ENCODE results near the gene HPS3. TPM values are rescaled to one million over a fixed set of nuclear protein-coding genes. Genes with fewer than 3 reads are reported as not detected.
"Not testable (repeated sequence)": the region's sequence is repeated elsewhere in the genome, so short reads cannot be mapped to it uniquely, and the experiment has no call there.

HPS3 gene
- total RNA-seq, 2 experiments from 2014 or later = 26.8 to 29.0 TPM

DNA sequence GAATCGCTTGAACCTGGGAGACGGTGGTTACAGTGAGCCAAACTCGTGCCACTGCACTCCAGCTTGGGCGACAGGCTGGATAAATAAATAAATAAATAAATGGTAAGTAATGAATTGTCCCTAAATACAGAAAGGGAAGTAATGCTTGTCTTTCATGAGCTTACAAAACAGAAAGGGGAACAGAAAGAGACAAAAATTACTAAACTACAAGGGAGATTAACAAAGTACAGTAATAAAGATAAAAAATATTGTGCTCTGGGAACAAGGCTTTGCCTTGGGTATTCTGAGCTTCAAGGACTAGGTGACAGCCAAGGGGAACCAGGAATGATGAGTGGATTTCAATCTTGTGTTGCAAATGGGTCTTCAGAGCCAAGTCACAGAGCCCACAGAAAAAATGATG, 34.0 kb upstream of the HPS3 start:
- CTCF ChIA-PET = interaction anchor here (1.3 kb wide), 1 partner anchor 140 kb away, joined by 4 read pairs; no protein-coding TSS in a partner anchor
- Mint-ChIP-seq H3K9me3 (ENCODE audit: insufficient read depth) (no peaks in the 10 kb centered on the region), H3K27ac (no peak overlapping the region), H3K36me3 (ENCODE audit: low read depth) (no peaks in the 10 kb centered on the region), H3K4me1 (ENCODE audit: low read depth) (no peaks in the 10 kb centered on the region), H3K4me3 (no peak overlapping the region), H3K27me3 (ENCODE audit: low read depth) (peaks cover 7% of the 10 kb centered on the region)
- no peak for ATAC-seq
- POLR2A ChIA-PET = no interaction called here
- DNase-seq = no peak

DNA sequence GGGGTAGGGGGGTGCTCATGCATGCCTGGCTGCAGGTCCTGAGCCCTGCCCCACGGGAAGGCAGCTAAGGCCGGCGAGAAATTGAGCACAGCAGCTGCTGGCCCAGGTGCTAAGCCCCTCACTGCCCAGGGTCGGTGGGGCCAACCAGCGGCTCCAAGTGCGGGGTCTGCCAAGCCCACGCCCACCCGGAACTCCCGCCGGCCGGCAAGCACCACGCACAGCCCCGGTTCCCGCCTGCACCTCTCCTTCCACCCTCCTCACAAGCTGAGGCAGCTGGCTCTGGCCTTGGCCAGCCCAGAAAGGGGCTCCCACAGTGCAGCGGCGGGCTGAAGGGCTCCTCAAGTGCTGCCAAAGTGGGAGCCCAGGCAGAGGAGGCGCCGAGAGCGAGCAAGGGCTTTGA, 31.5 kb upstream of the HPS3 start:
- H3K9me3 Mint-ChIP-seq (ENCODE audit: insufficient read depth); ATAC-seq; H3K27ac Mint-ChIP-seq; POLR2A ChIA-PET; H3K36me3 Mint-ChIP-seq (ENCODE audit: low read depth); H3K4me3 Mint-ChIP-seq; CTCF ChIA-PET; DNase-seq; H3K4me1 Mint-ChIP-seq (ENCODE audit: low read depth): not testable (repeated sequence)
- H3K27me3 Mint-ChIP-seq (ENCODE audit: low read depth) = peaks cover 16% of the 10 kb centered on the region

DNA sequence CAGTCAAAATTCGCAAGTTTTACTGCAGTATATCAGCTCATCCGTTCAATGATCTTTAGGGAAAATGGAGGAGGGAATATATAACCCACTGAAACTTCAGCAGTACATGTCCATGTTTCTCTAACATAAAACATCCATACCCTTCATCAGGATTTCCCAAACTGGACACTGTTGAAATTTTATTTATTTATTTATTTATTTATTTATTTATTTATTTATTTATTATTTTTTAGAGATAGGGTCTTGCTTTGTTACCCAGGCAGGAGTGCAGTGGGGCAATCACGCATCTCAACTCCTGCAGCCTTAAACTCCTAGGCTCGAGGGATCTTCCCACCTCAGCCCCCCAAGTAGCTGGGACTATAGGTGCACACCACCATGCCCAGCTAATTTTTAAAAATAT, 28.3 kb upstream of the HPS3 start:
- DNase-seq = no peak
- POLR2A ChIA-PET = no interaction called here

DNA sequence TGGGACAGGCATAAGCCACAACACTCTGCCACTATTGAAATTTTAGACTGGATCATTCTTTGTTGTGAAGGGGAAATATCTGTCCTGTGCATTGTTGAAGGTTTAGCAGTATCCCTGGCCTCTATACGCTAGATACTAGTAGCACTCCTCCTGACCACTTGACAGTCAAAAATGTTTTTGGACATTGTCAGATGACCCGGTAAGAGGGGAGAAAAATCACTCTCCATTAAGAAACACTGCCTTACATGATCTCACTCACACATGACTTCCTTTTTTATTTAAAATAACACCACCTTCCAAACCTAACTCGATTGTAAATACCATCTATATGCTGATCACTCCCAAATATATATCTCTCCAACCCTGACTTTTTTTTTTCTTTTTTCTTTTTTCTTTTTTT, 27.8 kb upstream of the HPS3 start:
- ChIA-PET POLR2A (no interaction called here), CTCF (interaction anchor here (1.0 kb wide), 1 partner anchor 27 kb away, joined by 3 read pairs; no protein-coding TSS in a partner anchor)
- peaks cover 21% of the 10 kb centered on the region for H3K27me3 Mint-ChIP-seq (ENCODE audit: low read depth)
- no peak overlapping the region for H3K4me3 Mint-ChIP-seq
- H3K4me1 Mint-ChIP-seq (ENCODE audit: low read depth) = no peaks in the 10 kb centered on the region
- H3K27ac Mint-ChIP-seq = no peak overlapping the region
- H3K36me3 Mint-ChIP-seq (ENCODE audit: low read depth) = no peaks in the 10 kb centered on the region
- DNase-seq = no peak
- H3K9me3 Mint-ChIP-seq (ENCODE audit: insufficient read depth) = peaks cover 8% of the 10 kb centered on the region
- no peak for ATAC-seq

More for the DNA sequence above, 28.3 kb upstream of the HPS3 start:
- Mint-ChIP-seq H3K4me3 (no peak overlapping the region), H3K9me3 (ENCODE audit: insufficient read depth) (peaks cover 3% of the 10 kb centered on the region), H3K27ac (no peak overlapping the region), H3K36me3 (ENCODE audit: low read depth) (no peaks in the 10 kb centered on the region), H3K4me1 (ENCODE audit: low read depth) (no peaks in the 10 kb centered on the region), H3K27me3 (ENCODE audit: low read depth) (peaks cover 16% of the 10 kb centered on the region)
- ATAC-seq = no peak
- CTCF ChIA-PET = interaction anchor here (0.9 to 1.6 kb wide), 3 partner anchors 19 to 146 kb away, joined by 3 to 5 read pairs (median 3); no protein-coding TSS in a partner anchor

DNA sequence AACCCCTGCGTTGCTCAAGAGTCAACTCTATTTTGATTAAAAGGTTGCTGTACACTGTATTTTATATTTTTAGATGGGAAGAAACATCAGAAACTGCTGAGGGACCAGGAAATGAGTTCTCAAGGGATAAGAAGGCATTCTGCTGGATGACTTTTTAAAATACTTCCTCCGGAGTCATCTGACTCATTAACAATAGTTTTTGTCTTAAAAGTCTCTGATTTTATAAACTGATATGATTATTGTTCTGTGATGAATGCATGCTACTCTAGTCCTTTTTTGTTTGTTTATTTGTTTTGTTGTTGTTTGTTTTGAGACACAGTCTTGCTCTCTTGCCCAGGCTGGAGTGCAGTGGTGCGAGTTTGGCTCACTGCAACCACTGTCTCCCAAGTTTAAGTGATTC, 25.0 kb upstream of the HPS3 start:
- H3K27me3 Mint-ChIP-seq (ENCODE audit: low read depth) = peaks cover 21% of the 10 kb centered on the region
- no peak for DNase-seq
- ATAC-seq = no peak
- H3K4me3 Mint-ChIP-seq = no peak overlapping the region
- CTCF ChIA-PET = no interaction called here
- no peaks in the 10 kb centered on the region for H3K36me3 Mint-ChIP-seq (ENCODE audit: low read depth)
- H3K27ac Mint-ChIP-seq = no peak overlapping the region
- POLR2A ChIA-PET = no interaction called here
- H3K4me1 Mint-ChIP-seq (ENCODE audit: low read depth) = no peaks in the 10 kb centered on the region
- peaks cover 8% of the 10 kb centered on the region for H3K9me3 Mint-ChIP-seq (ENCODE audit: insufficient read depth)

DNA sequence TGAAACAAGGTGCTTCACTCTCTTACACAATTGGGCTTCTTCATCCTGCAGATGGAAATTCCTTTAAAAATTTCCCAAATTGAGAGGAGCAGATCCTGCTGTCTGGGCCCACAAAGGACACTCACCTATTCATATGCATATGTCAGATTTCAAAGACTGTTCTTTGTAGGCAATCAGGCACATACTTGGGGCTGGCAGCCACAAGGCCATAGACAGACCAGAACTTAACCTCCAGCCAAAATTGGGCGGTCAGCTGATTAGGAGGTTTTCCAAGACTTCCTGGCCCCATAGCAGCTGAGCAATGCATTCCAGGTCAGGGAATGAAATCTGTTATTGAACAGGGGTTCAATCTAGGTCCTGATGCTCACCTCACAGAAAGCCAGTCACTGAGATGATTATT, 15.0 kb upstream of the HPS3 start:
- ATAC-seq (no peak), DNase-seq (no peak)
- no peaks in the 10 kb centered on the region for H3K27me3 Mint-ChIP-seq (ENCODE audit: low read depth)
- no peak overlapping the region for H3K27ac Mint-ChIP-seq
- no peaks in the 10 kb centered on the region for H3K36me3 Mint-ChIP-seq (ENCODE audit: low read depth)
- H3K9me3 Mint-ChIP-seq (ENCODE audit: insufficient read depth) = peaks cover 6% of the 10 kb centered on the region
- ChIA-PET POLR2A (no interaction called here), CTCF (interaction anchor here (1.5 kb wide), 1 partner anchor 159 kb away, joined by 5 read pairs; no protein-coding TSS in a partner anchor)
- H3K4me3 Mint-ChIP-seq = no peak overlapping the region
- no peaks in the 10 kb centered on the region for H3K4me1 Mint-ChIP-seq (ENCODE audit: low read depth)

DNA sequence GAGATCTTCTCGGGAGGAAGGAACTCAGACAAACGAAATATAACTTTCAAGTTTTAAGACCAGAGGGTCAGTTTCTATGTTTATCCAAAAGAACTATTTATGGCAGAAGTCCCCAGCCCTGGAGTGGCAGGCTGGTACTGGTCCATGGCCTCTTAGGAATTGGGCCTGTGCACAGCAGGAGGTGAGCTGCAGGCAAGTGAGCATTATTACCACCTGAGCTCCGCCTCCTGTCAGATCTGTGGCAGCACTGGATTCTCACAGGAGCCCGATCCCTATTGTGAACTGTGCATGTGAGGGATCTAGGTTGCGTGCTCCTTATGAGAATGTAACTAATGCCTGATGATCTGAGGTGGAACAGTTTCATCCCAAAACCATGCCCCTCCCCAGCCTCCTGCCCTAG, 14.3 kb upstream of the HPS3 start:
- Mint-ChIP-seq H3K4me3 (no peak overlapping the region), H3K27ac (no peak overlapping the region), H3K27me3 (ENCODE audit: low read depth) (no peaks in the 10 kb centered on the region), H3K9me3 (ENCODE audit: insufficient read depth) (peaks cover 5% of the 10 kb centered on the region), H3K4me1 (ENCODE audit: low read depth) (no peaks in the 10 kb centered on the region), H3K36me3 (ENCODE audit: low read depth) (no peaks in the 10 kb centered on the region)
- ChIA-PET POLR2A (no interaction called here), CTCF (interaction anchor here (1.5 kb wide), 1 partner anchor 160 kb away, joined by 5 read pairs; no protein-coding TSS in a partner anchor)
- DNase-seq (no peak), ATAC-seq (no peak)

DNA sequence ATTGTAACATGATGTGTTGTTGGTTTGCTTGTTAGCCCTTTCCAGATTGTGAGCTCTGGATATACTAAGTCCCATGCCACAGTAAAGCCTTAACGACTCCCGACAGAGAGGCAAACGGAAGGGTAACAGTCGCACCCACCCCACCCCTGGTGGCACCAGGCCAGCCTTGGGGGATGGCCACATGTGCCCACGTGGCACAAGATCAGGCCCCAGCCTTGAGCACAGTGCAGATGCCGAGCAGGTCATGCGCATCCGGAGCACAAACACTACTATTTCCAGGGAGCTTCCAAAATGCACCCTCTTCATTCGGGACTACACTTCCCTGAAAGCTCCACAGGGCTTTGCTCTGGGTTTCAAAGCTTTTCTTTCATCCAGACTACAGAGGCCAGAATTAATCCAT, 10.7 kb upstream of the HPS3 start:
- no peaks in the 10 kb centered on the region for H3K9me3 Mint-ChIP-seq (ENCODE audit: insufficient read depth)
- POLR2A ChIA-PET = no interaction called here
- no peak overlapping the region for H3K27ac Mint-ChIP-seq
- CTCF ChIA-PET = interaction anchor here (3.2 to 5.9 kb wide), 4 partner anchors 155 to 173 kb away, joined by 11 to 113 read pairs (median 46); no protein-coding TSS in a partner anchor
- ATAC-seq = no peak
- no peak for DNase-seq
- H3K4me1 Mint-ChIP-seq (ENCODE audit: low read depth) = no peaks in the 10 kb centered on the region
- no peak overlapping the region for H3K4me3 Mint-ChIP-seq
- no peaks in the 10 kb centered on the region for H3K36me3 Mint-ChIP-seq (ENCODE audit: low read depth)
- H3K27me3 Mint-ChIP-seq (ENCODE audit: low read depth) = no peaks in the 10 kb centered on the region

DNA sequence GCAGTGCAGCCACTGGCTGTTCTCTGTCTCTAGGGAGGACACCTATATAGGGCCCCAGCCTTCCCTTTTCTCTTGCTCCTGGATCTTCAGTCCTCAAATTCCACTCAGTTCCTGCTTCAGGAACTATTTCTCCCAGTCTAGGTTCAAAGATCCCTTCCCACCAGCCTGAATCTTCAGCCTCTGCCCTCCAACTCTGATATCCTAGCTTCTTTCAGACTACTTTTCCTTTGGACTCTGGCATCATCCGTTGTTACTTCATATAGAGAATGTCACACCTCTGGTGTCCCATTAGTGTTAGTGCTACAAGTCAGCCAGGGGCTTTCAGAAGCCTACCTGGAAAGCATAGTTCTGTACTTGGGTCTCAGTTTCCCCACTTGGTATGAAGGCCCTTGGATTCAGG, 10.0 kb upstream of the HPS3 start:
- no peak overlapping the region for H3K4me3 Mint-ChIP-seq
- ChIA-PET CTCF (interaction anchor here (0.6 to 5.9 kb wide), 22 partner anchors 10 to 360 kb away, joined by 3 to 113 read pairs (median 6); partner anchors contain the start of gene HPS3), POLR2A (no interaction called here)
- H3K27ac Mint-ChIP-seq = no peak overlapping the region
- ATAC-seq (no peak), DNase-seq (no peak)
- peaks cover 4% of the 10 kb centered on the region for H3K27me3 Mint-ChIP-seq (ENCODE audit: low read depth)
- H3K9me3 Mint-ChIP-seq (ENCODE audit: insufficient read depth) = no peaks in the 10 kb centered on the region
- H3K36me3 Mint-ChIP-seq (ENCODE audit: low read depth) = no peaks in the 10 kb centered on the region
- H3K4me1 Mint-ChIP-seq (ENCODE audit: low read depth) = no peaks in the 10 kb centered on the region

DNA sequence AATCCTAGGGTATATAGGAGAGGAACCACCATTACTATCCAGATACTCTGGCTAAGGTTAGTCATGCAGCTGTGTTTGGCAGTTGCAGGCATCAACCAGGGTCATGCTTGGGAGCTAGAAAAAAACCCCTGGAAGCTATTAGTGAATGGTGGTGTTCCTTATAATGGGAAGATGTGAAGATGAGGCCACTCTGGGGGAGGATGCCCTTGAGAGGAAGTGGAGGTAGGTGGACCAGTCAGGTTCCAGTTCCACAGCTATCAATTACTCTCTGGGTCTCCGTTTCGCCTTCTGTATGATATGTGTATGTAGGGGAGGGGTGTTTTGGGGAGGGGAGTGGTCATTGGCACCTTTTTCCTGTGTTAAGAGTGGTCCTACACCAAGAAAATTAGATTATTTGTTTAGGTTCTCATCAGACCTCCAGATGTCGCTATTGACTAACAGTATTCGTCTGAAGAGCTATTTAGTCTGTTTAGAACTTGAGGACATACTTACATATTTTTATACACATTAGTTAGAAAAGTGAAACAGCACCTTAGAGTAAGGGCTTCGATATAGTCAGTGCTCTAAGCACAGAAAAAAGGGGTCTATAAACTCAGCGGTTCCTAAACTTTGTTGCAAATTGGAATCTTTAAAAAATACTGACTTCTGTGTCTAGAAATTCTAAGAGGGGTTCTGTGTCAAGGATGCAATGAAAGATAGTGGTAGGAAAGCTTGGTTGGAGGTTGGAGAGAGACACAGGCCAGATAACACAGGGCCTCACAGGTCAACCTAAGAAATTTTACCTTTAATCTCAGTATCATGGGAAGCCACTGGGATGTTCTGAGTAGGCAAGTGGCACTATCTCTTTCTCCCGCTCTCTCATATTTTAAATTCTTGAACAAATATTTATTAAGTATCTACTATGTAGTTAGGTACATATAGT, 9.1 kb upstream of the HPS3 start:
- peak; percentile 31 for DNase-seq
- Mint-ChIP-seq H3K9me3 (ENCODE audit: insufficient read depth) (no peaks in the 10 kb centered on the region), H3K27ac (no peak overlapping the region), H3K4me3 (no peak overlapping the region), H3K36me3 (ENCODE audit: low read depth) (no peaks in the 10 kb centered on the region), H3K4me1 (ENCODE audit: low read depth) (no peaks in the 10 kb centered on the region), H3K27me3 (ENCODE audit: low read depth) (peaks cover 7% of the 10 kb centered on the region)
- POLR2A ChIA-PET = interaction anchor here (1.7 kb wide), 1 partner anchor 10 kb away, joined by 5 read pairs; no protein-coding TSS in a partner anchor
- ATAC-seq = peak; percentile 89
- CTCF ChIA-PET = interaction anchor here (0.6 to 5.9 kb wide), 45 partner anchors 9 to 448 kb away, joined by 3 to 113 read pairs (median 4); partner anchors contain the start of genes GYG1 and HPS3

DNA sequence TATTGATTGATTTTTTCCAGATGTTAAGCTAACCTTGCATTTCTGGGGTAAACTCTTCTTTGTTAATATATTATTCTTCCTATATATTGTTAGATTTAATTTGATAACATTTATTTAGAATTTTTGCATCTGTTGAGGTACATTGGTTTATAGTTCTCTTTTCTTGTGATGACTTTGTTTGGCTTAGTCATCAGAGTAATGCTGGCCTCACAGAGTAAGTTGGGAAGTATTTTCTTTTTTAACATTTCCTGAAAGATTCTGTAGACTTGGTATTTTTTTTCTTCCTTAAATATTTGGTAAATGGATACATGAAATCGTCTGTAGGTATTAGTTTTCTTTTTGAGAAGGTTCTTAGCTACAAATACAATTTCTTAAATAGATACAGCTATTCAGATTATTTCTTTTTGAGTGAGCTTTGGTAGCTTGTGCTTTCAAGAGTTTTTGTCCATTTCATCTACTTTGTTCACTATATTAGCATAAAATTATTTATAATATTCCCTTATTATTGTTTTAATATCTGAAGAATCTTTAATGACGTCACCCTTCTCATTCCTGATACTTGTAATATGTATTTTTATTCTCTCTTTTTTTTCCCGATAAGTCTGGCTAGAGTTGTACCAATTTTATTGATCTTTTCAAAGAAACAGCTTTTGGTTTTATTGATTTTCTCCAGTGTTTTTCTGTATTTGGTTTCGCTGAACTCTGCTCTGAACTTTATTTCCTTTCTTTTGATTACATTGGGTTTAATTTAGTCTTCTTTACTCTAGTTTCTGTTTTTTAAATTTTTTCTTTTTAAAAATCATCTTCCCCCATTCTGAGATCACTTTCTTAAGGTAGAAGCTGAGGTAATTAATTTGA, 6.5 kb upstream of the HPS3 start:
- H3K27me3 Mint-ChIP-seq (ENCODE audit: low read depth) = peaks cover 11% of the 10 kb centered on the region
- H3K36me3 Mint-ChIP-seq (ENCODE audit: low read depth) = no peaks in the 10 kb centered on the region
- H3K4me3 Mint-ChIP-seq = no peak overlapping the region
- no peaks in the 10 kb centered on the region for H3K9me3 Mint-ChIP-seq (ENCODE audit: insufficient read depth)
- H3K4me1 Mint-ChIP-seq (ENCODE audit: low read depth) = no peaks in the 10 kb centered on the region
- ChIA-PET CTCF (interaction anchor here (0.7 to 5.9 kb wide), 4 partner anchors 150 to 168 kb away, joined by 4 to 113 read pairs (median 35); no protein-coding TSS in a partner anchor), POLR2A (interaction anchor here (0.7 kb wide), 1 partner anchor 131 kb away, joined by 3 read pairs; no protein-coding TSS in a partner anchor)
- ATAC-seq = no peak
- no peak for DNase-seq
- no peak overlapping the region for H3K27ac Mint-ChIP-seq

All from activated CD8-positive, alpha-beta T cell treated with anti-CD3 and anti-CD28 coated beads, Interleukin-2, amount 10 ng/mL, durations not matched to agents 7 days and 5 days (primary cell).